D721Med (cell line): Measurements from ENCODE around the gene CAMK2B.

ENCODE experiments used
- DNase-seq: peaks from one replicate; pipeline ENCODE4 v3.0.0; 2011; ENCODE audit warnings: low spot score; ENCODE audit not compliant: insufficient read length
- FAIRE-seq: peaks from 2 replicates; lab custom pipeline; 2011; peaks lifted over from hg19 to GRCh38; lab: Jason Lieb, UNC
- TF ChIP-seq, protein P1 (sequence below): IDR thresholded peaks from 2 replicates; pipeline ENCODE4 v1.5.1; 2012; ENCODE audit warnings: mild to moderate bottlenecking, control low read depth; ENCODE audit not compliant: insufficient read depth; ENCODE audit errors: missing control alignments

CAMK2B gene

GRCh38 chr7:44331682-44332081, 6.3 kb upstream of the CAMK2B start:
- no peak for FAIRE-seq
- DNase-seq, result no peak
- TF ChIP-seq, protein P1, sequence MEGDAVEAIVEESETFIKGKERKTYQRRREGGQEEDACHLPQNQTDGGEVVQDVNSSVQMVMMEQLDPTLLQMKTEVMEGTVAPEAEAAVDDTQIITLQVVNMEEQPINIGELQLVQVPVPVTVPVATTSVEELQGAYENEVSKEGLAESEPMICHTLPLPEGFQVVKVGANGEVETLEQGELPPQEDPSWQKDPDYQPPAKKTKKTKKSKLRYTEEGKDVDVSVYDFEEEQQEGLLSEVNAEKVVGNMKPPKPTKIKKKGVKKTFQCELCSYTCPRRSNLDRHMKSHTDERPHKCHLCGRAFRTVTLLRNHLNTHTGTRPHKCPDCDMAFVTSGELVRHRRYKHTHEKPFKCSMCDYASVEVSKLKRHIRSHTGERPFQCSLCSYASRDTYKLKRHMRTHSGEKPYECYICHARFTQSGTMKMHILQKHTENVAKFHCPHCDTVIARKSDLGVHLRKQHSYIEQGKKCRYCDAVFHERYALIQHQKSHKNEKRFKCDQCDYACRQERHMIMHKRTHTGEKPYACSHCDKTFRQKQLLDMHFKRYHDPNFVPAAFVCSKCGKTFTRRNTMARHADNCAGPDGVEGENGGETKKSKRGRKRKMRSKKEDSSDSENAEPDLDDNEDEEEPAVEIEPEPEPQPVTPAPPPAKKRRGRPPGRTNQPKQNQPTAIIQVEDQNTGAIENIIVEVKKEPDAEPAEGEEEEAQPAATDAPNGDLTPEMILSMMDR, result no peak

- DNase-seq (no peak), FAIRE-seq (no peak)
- TF ChIP-seq, protein P1, result no peak
Measured at GRCh38 chr7:44330331-44330730, 4.9 kb upstream of the CAMK2B start.

DNA sequence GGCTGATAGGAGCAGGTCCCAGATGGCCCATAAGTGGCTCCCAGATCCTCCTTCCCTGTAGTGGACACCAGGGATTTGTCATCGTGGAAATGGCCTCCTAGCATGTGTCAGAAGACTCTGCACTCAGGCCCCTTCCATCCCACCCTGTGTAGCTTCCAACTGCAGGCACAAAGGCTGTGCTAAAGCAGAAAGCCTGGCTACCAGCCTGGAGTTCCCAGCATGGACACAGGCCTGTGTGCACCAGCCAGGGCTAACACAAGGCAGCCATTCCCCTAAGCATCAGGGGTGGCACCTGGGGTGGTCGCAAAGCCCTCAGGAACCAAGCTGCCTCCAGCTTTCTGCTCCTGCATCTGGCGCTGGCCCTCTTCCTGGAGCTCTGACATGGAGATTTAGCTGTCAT, 4.5 kb upstream of the CAMK2B start:
- TF ChIP-seq, protein P1, result no peak
- FAIRE-seq (no peak), DNase-seq (no peak)

DNA sequence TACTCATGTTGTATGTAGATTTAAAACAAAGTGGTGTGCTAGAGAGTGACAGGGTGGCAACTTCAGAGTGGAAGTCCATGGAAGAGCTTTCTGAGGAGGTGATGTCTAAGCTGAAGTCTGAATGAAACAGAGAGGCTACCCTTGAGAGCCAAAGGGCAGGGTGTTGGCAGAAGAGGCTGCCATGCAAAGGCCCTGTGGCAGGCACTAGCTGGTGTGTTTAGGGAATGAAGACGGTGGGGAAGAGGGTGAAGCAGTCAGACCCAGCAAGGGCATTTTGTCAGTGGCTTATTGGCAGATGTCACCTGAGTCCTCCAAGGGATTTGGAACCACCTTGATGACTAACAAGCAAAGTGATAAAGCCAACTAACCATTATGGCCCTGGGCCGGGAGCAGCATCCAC, 3.7 kb upstream of the CAMK2B start:
- FAIRE-seq (no peak), DNase-seq (no peak)
- TF ChIP-seq, protein P1, result no peak

DNA sequence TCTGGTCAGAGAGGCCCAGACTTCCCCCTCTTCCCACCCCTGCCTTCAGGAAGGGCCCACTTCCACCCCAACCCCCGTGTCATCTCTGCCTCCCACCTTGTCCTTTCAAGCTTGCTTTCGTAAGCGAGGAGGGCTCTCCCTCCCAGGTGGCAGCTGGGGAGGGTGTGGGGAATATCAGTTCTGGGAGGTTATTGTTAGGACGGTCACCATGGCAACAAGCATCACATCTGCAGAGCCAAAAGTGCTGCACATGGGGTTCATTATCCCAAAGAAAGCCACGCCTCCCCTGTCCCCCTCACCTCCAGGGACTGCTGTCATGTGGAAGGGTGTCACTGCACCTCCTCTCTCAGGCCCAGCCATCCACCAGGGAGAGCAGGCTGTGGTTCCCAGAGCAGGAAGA, 2.6 kb upstream of the CAMK2B start:
- DNase-seq (no peak), FAIRE-seq (no peak)
- TF ChIP-seq, protein P1, result no peak

DNA sequence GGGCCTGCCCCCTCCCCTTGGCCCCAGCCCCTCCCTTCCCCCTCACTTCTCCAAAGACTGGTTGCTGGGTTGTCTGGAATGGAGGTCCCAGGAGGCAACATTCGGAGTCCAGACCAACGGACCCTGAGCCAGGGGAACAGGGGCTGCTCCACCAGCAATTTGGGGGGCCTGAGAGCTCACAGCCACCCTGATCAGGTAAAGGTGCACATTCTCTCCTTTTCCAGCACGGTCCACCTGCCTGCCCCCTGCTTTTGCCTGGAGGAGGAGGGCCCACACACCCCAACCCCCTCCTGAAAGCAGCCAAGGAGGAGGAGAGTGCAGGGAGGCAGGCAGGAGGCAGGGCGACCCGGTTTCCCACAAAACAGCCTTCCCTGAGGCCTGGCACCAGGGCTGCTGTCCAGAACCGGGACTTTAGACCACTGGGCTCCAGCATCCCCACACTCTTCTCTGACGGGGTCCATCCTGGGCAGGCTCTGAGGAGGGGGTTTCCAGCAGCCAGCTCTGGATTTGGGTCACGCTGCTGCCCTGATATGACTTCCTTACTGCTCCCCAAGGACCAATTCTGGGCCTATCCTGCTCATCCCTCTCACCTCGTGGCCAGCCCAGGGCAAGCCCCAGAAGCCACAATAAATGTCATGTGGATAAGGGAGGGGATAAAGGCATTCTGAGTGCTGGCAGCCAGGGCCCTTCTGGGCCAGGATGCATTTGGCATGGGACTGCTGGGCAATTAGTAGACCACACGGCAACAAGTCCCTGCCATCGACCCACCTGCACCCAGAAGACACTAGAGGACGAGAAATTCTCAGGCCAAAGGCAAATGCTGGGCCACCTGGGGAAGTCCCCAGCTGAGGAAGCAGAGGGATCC, 1.1 kb upstream of the CAMK2B start:
- no peak for DNase-seq
- TF ChIP-seq, protein P1, result no peak
- FAIRE-seq, result no peak

GRCh38 chr7:44325811-44326241, 432 bp upstream of the CAMK2B start:
- FAIRE-seq (no peak), DNase-seq (no peak)
- TF ChIP-seq, protein P1, result peak; percentile 8
